Central memory CD8-positive, alpha-beta T cell (primary cell): ENCODE measurements around the gene ST6GALNAC3.
"Not testable (repeated sequence)": the region's sequence is repeated elsewhere in the genome, so short reads cannot be mapped to it uniquely, and the experiment has no call there.

Source experiments
- ATAC-seq: fragments of 150-1000 bp; cut with Tn5 transposase; replicated peaks from 2 replicates; pipeline ENCODE4 v1.10.0; 2022; ENCODE audit warnings: mild to moderate bottlenecking, moderate FRiP score, moderate number of reproducible peaks; ENCODE audit not compliant: poor library complexity, severe bottlenecking; ENCODE audit errors: extremely low read depth
- DNase-seq, 2 donors: peaks; one replicate each; pipeline ENCODE4 v3.0.0; 2021; ENCODE audit warnings: low spot score in 2 of 2
- H3K27ac Mint-ChIP-seq: one replicate; pipeline ENCODE4 v1.8.0; 2022; ENCODE audit warnings: low read depth, mild to moderate bottlenecking, moderate library complexity, mixed read lengths
- H3K27me3 Mint-ChIP-seq: one replicate; pipeline ENCODE4 v1.8.0; 2022; ENCODE audit warnings: mixed read lengths
- H3K36me3 Mint-ChIP-seq: one replicate; pipeline ENCODE4 v1.8.0; 2022; ENCODE audit warnings: mild to moderate bottlenecking, moderate library complexity, mixed read lengths; ENCODE audit not compliant: insufficient read depth
- H3K4me1 Mint-ChIP-seq: one replicate; pipeline ENCODE4 v1.8.0; 2022; ENCODE audit warnings: mixed read lengths
- H3K4me3 Mint-ChIP-seq: one replicate; pipeline ENCODE4 v1.8.0; 2022; ENCODE audit warnings: mild to moderate bottlenecking, moderate library complexity, mixed read lengths
- H3K9me3 Mint-ChIP-seq: one replicate; pipeline ENCODE4 v1.8.0; 2022; ENCODE audit warnings: mixed read lengths

ST6GALNAC3 gene

DNA sequence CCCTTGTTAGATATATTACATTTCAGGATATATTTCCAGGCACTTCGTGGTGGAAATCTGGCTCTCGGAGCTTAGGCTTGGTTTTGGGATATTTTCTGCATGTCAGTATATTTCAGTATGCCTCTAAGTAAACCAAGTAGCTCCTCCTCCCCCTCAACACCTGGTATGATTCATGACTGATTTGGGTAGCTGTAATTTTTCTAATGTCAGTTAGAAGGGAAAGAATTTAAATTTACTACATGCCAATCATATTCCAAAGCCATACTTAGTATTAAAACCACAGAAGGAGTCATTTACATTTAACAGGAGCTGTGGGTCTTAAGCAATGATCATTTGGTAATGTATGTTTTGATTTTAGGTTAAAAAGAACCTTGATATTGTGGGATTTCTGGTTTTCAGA, 40.6 kb downstream of the ST6GALNAC3 start:
- peaks cover 1% of the 10 kb centered on the region for H3K36me3 Mint-ChIP-seq
- ATAC-seq (no peak), DNase-seq (no peak)
- peaks cover 22% of the 10 kb centered on the region for H3K27me3 Mint-ChIP-seq
- no peaks in the 10 kb centered on the region for H3K4me1 Mint-ChIP-seq
- no peak overlapping the region for H3K27ac Mint-ChIP-seq
- no peak overlapping the region for H3K4me3 Mint-ChIP-seq
- no peaks in the 10 kb centered on the region for H3K9me3 Mint-ChIP-seq

DNA sequence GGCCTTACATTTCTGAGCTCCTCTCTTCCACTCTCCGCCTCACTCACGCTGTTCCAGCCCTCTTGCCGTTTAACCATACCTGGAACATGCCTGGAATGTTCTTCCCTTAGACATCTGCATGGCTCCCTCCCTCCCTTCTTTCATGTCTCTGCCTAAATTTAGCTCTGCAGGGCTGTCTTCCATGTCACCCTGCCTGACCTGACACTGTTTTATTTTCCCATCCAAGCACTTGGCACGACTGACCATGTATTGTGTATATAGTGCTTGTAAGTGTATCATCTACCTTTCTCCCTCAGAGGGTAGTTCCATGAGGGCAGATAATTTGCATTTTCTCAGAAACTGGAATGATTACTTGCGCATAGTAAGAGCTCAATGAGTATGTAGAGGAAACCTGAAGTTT, 47.3 kb downstream of the ST6GALNAC3 start:
- DNase-seq (no peak), ATAC-seq (no peak)
- H3K4me1 Mint-ChIP-seq = no peaks in the 10 kb centered on the region
- no peaks in the 10 kb centered on the region for H3K27me3 Mint-ChIP-seq
- H3K9me3 Mint-ChIP-seq = no peaks in the 10 kb centered on the region
- H3K4me3 Mint-ChIP-seq = no peak overlapping the region
- H3K27ac Mint-ChIP-seq = no peak overlapping the region
- H3K36me3 Mint-ChIP-seq = no peaks in the 10 kb centered on the region

DNA sequence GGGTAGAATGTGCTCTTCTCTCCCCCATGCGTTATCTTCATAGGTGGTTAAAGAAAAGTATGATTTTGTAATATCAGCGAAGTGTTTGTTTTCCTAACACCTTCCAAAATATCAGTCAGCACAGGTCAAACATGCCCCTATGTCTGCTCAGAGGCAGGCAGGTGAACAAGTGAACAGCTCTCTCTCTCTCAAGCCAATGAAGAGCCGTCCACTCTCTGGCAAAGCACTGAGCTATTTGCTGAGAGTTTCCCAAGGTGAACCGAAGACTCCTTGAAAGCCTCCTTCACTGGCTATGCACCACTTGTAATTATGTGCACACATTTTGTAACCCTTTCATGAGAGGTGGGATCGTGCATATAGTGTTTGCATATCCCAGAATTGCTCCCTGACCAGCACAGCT, 47.7 kb downstream of the ST6GALNAC3 start:
- Mint-ChIP-seq H3K36me3 (no peaks in the 10 kb centered on the region), H3K27ac (no peak overlapping the region), H3K27me3 (no peaks in the 10 kb centered on the region), H3K4me3 (no peak overlapping the region), H3K4me1 (no peaks in the 10 kb centered on the region), H3K9me3 (no peaks in the 10 kb centered on the region)
- ATAC-seq = no peak
- DNase-seq = no peak

DNA sequence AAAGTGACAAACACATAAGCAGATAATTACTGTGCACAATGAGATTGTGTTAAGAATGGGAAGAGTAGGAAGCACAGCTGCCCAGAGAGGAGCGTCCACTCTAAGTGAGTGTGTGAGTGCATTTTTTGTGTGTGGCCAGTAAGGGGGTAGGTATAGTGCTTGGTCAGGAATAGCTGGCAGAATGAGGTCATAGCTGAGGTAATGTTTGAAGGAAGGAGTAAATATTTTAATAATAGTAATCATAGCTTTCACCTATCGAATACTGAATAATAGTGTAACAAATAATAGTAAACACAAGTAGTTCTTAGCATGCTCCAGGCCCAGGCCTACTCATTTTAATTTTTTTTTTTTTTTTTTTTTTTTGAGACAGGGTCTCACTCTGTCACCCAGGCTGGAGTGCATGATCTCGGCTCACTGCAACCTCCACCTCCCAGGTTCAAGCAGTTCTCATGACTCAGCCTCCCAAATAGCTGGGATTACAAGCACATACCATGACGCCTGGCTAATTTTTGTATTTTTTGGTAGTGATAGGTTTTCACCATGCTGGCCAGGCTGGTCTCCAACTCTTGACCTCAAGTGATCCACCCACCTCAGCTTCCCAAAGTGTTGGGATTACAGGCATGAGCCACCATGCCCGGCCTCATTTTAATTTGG, 49.0 kb downstream of the ST6GALNAC3 start:
- H3K27me3 Mint-ChIP-seq, H3K4me1 Mint-ChIP-seq, ATAC-seq, H3K4me3 Mint-ChIP-seq, H3K9me3 Mint-ChIP-seq, H3K36me3 Mint-ChIP-seq, DNase-seq, H3K27ac Mint-ChIP-seq: not testable (repeated sequence)

DNA sequence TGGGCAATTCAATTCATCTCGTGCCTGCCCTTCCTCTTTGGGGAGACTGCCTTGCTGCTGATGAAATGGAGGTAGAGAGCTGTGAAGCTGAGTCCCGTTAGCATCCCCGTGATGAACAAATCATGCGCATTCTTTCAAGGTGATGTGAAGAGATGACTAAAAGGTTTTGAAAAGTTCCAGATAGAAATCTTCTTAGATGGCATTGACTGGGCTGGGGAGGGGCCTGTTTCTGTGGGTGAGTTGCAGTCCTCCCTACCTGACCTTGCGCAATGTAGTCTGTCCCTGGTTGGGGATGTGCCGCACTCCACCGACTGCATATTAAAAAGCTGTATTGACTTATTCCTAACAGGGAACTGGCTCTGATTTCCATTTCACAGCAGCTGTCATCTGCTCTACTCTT, 49.6 kb downstream of the ST6GALNAC3 start:
- Mint-ChIP-seq H3K4me1 (no peaks in the 10 kb centered on the region), H3K36me3 (no peaks in the 10 kb centered on the region), H3K27ac (no peak overlapping the region), H3K4me3 (no peak overlapping the region), H3K9me3 (no peaks in the 10 kb centered on the region), H3K27me3 (no peaks in the 10 kb centered on the region)
- no peak for DNase-seq
- no peak for ATAC-seq

DNA sequence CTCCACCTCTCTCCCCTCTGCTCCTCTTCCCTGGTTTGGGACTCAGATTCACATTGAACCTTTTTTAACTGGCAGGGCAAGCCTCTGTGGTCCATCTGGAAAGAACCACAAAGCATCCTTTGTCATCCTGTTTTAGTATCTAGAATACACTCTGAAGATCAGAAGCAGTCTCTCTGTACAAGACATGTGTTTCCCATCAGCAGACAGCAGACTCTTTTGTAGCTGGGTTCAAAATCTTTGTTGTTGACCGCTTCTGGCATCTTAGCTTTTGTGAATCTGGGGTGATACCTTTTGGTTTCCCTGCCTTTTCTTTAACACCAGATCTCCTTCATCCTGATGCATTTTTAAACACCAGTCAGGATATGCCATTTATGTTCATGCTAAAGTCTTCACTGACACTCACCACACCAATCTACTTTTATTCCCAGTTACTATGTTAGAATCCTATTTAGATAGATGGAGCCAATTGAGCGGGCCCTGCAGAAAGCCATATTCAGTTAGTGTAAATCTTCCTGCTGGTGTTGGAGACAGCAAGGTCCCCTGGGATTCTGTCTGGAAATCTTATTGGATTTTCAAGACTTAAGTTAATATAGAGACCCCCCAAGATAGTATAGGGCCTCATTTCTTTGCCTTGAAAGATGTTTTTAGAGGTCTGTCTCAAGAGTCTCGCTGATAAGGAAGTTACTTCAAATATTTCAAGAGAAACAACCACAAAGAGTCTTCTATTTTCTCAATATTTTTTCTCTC, 51.1 kb downstream of the ST6GALNAC3 start:
- Mint-ChIP-seq H3K36me3 (no peaks in the 10 kb centered on the region), H3K4me3 (no peak overlapping the region), H3K27ac (no peak overlapping the region), H3K9me3 (no peaks in the 10 kb centered on the region), H3K27me3 (no peaks in the 10 kb centered on the region), H3K4me1 (no peaks in the 10 kb centered on the region)
- ATAC-seq (no peak), DNase-seq (no peak)

DNA sequence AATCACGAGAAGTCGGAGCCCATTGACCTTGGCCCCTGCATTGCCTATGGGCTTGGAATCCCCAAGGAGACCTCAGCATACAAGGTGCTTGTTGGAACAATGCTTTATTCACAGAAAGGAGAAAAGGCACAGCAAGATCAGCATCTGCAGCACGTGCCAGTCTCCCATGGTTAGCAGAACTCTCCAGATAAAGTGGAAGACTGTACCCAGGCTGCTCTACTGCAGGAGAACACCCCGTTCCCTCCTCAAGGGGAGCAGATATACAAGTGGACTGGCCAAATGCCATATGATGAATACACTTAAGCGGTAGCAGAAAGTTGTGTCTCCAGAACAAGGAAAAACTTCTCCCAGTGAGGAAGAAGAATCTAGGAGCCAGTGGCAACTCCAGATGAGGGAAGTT, 53.5 kb downstream of the ST6GALNAC3 start:
- H3K27ac Mint-ChIP-seq = no peak overlapping the region
- H3K9me3 Mint-ChIP-seq = no peaks in the 10 kb centered on the region
- H3K4me3 Mint-ChIP-seq = no peak overlapping the region
- H3K36me3 Mint-ChIP-seq = no peaks in the 10 kb centered on the region
- no peak for DNase-seq
- no peaks in the 10 kb centered on the region for H3K4me1 Mint-ChIP-seq
- no peak for ATAC-seq
- H3K27me3 Mint-ChIP-seq = peaks cover 12% of the 10 kb centered on the region

DNA sequence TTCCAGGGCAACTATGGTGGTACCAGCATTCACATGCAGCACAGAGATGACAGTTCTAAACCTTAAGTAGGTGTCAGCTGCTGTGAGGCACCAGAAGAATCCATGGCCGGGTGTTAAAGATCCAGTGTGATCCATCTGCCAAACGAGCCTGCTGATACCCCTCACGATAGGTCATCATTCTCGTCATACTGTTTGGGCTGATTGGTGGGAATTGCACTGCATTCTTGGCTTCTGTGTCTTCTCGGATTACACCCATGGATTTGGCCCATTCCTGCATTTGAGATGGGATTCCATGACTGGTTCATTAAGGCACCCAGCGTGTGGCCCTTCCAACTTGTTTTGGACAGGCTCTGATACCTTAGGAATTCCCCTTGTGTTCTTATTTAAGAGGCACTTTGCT, 55.2 kb downstream of the ST6GALNAC3 start:
- no peaks in the 10 kb centered on the region for H3K9me3 Mint-ChIP-seq
- ATAC-seq (no peak), DNase-seq (no peak)
- peaks cover 12% of the 10 kb centered on the region for H3K27me3 Mint-ChIP-seq
- H3K27ac Mint-ChIP-seq = no peak overlapping the region
- H3K4me1 Mint-ChIP-seq = no peaks in the 10 kb centered on the region
- no peaks in the 10 kb centered on the region for H3K36me3 Mint-ChIP-seq
- H3K4me3 Mint-ChIP-seq = no peak overlapping the region

DNA sequence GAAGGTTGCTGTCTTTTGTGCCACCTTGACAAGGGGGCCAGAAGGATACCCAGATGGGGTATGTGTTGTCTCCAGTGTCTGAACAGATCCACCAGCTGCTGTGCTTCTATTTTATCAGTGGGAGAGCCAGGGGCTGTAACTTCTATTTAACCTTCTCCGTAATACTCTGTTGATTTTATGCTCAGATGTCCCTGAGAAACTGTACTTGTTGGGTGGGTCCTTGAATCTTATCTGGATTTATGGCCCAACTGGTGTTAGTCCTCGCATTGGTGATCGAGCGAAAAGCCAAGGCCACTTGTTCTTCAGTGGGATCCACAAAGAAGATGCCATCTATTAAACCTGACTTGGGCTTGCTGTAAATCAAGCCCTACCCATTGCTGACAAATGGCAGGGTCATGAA, 56.4 kb downstream of the ST6GALNAC3 start:
- no peaks in the 10 kb centered on the region for H3K9me3 Mint-ChIP-seq
- no peak for ATAC-seq
- H3K27ac Mint-ChIP-seq = no peak overlapping the region
- no peak overlapping the region for H3K4me3 Mint-ChIP-seq
- H3K27me3 Mint-ChIP-seq = peaks cover 12% of the 10 kb centered on the region
- H3K4me1 Mint-ChIP-seq = no peaks in the 10 kb centered on the region
- DNase-seq = no peak
- no peaks in the 10 kb centered on the region for H3K36me3 Mint-ChIP-seq

DNA sequence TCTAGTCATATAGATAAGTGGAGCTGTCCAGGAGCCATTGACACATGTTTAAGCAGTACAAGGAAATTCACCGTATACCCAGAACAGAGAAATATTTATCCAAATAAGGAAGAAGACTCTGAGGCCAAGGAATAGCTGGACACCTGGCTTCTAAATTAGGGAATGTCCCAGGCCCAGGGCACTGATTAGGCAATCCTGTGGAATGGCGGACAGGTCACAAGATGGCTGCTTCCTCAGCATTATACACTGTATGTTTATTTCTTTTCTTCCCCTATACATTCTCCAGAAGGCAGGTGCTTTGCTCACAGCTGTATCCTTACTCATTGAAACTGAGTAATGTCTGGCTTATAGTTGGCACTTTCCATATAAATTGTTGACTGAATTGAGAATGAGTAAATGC, 59.4 kb downstream of the ST6GALNAC3 start:
- H3K36me3 Mint-ChIP-seq = peaks cover 2% of the 10 kb centered on the region
- peaks cover 12% of the 10 kb centered on the region for H3K27me3 Mint-ChIP-seq
- DNase-seq (no peak), ATAC-seq (no peak)
- no peaks in the 10 kb centered on the region for H3K9me3 Mint-ChIP-seq
- H3K27ac Mint-ChIP-seq = no peak overlapping the region
- H3K4me1 Mint-ChIP-seq = no peaks in the 10 kb centered on the region
- H3K4me3 Mint-ChIP-seq = no peak overlapping the region

DNA sequence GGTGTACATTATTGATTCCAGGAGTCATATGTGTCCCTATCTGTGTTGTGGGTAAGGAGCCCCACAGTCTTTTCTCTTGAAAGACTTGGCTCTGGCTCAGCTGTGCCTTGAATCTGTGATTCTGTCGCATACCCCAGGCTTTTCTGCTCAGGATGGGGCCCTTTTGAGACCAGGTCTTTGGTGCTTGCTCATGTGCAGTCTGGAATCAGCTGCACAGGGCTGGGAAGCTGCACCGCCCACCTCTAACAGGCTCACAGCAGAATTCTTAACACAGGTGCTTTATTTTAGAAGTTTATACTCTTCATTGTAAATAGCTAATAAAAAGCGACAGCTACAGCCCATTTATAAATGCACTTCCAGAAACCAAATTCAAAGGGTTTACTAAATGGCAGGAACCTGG, 61.3 kb downstream of the ST6GALNAC3 start:
- Mint-ChIP-seq H3K27me3 (peaks cover 12% of the 10 kb centered on the region), H3K27ac (no peak overlapping the region), H3K4me1 (no peaks in the 10 kb centered on the region), H3K4me3 (no peak overlapping the region), H3K9me3 (no peaks in the 10 kb centered on the region), H3K36me3 (peaks cover 2% of the 10 kb centered on the region)
- ATAC-seq (no peak), DNase-seq (no peak)

DNA sequence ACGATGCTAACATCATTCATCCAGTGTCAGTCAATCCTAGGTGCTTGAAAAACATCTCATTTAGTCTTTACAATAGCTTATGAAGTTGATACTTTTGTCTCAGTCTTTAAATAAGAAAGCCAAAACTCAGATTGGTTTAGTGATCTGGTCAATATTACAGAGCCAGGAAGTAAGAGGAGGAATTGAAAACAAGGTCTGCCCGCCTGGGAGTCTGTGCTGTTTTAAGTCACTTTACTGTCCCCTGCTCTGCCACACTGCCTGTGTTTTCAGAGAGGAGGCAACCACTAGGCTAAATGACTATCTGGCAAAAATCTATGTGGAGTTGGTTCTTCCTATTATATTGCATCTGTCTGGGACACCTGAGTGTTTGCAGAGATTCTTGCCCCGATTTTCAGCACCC, 62.3 kb downstream of the ST6GALNAC3 start:
- Mint-ChIP-seq H3K4me3 (no peak overlapping the region), H3K27ac (no peak overlapping the region), H3K9me3 (no peaks in the 10 kb centered on the region), H3K27me3 (peaks cover 15% of the 10 kb centered on the region), H3K4me1 (no peaks in the 10 kb centered on the region), H3K36me3 (peaks cover 2% of the 10 kb centered on the region)
- ATAC-seq (no peak), DNase-seq (no peak)

DNA sequence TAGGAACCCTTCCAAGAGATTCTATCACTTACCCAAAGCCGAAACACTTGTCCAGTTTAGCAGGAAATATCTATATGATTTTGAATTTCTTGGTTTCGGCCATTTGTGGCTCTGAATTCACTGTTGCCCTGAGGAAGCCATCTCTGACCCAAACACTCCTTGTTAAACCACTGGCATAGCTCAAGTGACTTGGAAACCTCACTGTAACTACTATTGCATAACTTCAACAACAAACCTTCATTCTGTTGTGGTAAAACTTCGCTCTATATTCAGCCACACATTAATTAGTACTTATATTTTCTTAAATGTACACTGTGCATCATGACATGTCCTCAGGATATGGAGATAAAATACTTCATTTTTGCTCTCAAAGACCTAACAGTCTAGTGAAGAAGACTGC, 63.2 kb downstream of the ST6GALNAC3 start:
- peaks cover 2% of the 10 kb centered on the region for H3K36me3 Mint-ChIP-seq
- DNase-seq (no peak), ATAC-seq (no peak)
- H3K27me3 Mint-ChIP-seq = peaks cover 7% of the 10 kb centered on the region
- no peaks in the 10 kb centered on the region for H3K9me3 Mint-ChIP-seq
- H3K27ac Mint-ChIP-seq = no peak overlapping the region
- H3K4me3 Mint-ChIP-seq = no peak overlapping the region
- H3K4me1 Mint-ChIP-seq = no peaks in the 10 kb centered on the region
